ENCODE data around the gene FIG4.
"Not testable (repeated sequence)": the region's sequence is repeated elsewhere in the genome, so short reads cannot be mapped to it uniquely, and the experiment has no call there.

The FIG4 gene

DNA sequence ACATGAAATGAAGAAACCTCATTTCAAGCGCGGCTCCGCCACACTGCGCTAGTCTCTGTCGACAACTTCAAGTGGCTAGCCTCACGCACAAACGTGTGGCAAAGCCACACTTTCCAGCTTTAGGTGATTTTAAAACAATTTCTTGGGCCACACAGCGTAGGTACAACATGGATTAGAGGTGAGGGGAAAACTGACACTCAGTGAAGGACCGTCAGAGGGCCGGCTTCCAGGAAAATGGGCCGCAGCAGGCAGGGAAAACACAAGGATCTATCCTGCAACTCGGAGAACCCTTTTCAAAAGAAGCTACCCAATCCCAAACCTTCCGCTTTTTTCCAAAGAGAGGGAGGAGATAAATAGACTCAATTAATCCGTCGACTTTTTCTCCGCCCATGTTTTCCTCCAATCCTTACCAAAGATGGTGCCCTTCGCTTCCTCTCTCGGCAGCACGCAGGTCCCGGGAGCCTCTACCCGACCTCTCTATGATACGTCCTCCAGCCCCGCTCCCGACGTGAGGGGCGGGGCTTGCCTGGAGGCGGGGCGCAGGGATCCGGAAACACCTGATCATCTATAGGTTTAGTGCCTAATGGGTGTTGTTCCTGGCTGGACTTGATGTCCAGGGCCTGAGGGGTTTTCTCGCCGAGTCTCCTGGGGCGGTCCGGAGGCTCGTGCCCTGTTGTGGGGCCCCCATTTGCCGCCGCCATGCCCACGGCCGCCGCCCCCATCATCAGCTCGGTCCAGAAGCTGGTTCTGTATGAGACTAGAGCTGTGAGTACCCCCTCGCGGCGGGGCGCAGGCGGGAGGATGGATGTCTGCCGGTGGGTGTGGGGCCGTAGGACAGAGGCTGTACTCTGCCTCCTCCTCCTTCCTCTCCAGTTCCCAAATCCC lies at the start of gene FIG4, which contains the start of gene AK9:
FIG4 (plus strand) TSS at position 560 of the 885 bp plus-strand sequence; CDS start at position 700, 140 bp downstream.
AK9 (minus strand) TSS at position 466 of the 885 bp plus-strand sequence. CDS start 15,457 bp downstream, outside the sequence.
- DNase-seq: peak; percentile 84

DNA sequence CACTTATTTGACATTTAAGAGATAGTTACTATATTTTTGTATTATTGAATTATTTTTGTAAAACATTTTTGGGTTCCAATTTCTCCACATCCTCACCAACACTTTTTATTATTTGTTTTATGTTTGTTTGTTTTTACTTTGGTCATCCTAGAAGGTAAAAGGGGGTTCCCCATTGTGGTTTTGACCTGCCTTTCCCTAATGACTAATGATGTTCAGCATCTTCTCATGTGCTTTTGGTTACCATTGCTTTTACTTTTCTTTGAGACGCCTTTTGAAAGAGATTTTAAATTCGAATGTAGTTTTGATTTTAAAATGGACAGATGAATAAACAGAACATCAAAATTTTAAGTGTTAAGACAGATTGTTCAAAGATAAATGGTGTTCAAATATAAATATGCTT lies 47.0 kb upstream of the FIG4 start:
- no peak for DNase-seq

DNA sequence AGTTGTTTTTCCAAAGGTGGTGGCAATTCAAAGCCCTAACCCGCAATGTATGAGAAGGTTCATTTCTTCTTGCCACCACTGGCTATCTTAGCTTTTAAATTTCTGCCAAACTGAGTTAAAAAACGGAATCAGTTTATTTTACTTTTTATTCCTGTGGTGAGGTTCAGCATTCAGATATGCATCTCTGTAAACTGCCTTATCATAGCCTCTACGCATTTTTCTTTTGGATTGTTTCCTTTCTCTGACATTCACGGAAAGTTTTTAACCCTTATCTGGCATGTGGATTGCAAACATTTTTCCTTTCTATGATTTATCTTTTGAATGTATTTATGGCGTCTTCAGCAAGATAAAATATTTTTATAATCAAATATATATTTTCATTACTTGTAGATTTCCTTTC lies 37.8 kb upstream of the FIG4 start:
- DNase-seq: no peak

DNA sequence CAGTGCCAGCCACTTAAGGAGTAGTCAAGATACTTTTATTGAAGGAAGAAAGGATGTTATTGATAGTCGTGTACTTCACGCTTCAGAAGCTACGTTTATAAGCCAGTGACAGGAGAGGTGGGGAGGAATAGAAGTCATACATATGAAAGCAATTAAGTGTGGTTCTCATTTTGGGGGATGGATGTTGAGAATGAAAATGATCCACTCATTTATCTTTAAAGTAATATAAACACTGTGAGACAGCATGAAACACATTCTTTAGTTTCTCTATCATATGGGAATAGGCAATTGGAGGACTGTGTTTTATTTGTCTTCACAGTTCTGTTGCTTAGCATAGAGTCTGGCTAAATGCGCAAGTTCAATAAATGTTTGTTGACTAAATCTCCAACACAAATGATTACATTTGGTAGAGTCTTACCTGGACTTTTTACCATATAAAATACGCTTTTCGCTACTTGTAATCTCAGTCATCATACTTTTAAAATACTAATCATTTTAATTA lies 35.3 kb upstream of the FIG4 start:
- no peak for DNase-seq

DNA sequence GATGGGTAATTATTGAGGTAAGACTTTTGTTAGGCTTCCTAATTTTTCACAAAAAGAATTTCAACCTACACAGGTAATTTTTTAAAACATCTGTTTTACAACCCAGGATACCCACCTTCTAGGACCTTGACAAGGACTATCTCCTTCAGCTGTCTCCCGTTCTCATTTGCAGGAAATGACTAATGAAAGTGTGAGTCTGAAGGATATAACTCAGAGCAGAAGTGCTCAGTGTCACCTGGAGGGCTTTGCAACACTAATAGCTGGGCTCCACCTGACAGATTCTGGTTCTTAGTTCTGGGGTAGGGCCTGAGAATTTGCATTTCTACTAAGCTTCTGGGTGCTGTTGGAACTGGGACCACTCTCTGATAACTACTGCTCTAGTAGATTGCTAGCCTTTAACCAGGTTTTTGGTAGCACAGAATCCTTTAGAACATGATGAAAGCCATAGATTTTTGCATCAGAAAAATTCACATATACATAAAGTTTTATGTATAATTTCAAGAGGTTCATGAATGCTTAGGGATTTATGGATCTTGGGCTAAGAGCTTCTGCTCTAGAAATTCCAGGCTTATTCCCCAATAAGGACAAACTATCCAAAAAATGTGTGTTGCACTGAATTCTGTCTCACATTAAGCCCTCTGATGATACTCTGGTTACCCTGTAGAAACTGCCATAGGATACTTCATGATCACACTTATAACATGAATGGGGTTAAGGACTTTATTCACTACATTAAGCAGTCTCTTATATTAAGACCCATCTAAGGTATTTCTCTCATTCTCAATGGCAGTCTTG lies 30.4 kb upstream of the FIG4 start:
- DNase-seq: no peak

DNA sequence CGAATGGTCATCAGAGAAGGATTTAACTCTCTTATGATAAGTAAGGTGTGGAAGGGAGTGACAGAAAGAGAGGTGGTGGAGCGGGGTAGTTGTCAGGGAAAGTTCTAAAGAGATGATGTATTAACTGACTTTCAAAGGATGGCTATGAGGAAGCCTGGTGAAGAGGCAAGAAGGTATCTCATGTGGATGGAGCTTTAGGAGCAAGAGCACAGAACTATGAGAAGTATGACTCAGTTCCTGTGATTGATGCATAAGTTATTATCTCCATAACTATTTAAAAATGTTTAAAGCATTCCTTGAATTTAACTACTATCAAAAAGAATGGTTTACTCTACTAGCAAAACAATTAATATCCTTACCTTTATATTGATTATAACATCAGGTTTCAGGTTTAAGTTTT lies 28.9 kb upstream of the FIG4 start:
- DNase-seq: no peak

DNA sequence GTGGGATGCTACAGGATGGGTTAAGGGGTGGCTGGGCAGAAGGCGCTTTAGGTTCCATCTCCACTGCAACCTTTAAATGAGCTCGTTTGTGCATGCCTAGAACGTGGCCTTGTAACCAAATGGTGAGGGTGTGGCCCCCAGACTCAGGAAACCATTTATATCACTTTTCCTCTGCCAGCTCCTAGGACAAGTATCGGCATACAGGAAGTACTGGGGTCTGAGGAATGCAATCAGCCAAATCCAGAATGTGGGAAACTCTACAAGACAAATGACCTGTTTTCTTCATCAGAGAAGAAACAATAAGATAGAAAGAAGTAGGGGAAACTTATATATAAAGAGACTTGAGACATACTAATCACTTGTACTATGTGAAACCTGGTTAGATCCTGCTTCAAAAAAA lies 21.3 kb upstream of the FIG4 start:
- no peak for DNase-seq

DNA sequence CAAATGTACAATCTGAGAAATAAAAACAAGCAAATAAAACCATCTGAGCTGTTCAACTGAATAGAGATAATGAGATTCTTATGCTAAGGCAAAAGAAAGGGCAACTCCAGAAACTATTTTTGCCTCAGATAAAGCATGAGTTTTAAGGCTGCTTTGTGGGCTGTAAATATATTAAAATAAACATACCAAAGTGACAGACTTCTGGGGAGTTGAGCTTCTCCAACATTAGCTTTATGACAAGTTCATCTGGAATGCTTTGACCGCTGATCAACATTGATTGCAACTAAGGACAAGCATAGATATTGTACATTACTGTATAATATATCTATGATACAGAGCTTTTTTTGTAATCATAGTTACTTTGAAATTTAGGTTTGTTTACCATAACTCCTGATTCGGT lies 19.4 kb upstream of the FIG4 start:
- no peak for DNase-seq

DNA sequence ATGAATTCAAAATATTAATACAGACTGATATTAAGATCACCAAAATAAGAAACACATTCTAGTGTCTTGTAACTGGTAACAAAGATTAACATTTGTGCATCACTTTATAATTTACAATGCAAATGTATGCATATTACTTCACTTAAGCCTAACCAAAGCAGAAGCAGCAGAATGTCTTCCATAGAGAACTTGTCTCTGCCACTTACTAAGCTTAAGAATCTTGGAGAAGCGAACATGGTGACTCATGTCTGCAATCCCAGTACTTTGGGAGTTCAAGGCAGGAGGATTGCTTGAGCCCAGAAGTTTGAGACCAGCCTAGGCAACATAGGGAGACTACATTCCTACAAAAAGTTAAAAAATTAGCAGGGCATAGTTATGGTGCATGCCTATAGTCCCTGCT lies 18.9 kb upstream of the FIG4 start:
- no peak for DNase-seq

DNA sequence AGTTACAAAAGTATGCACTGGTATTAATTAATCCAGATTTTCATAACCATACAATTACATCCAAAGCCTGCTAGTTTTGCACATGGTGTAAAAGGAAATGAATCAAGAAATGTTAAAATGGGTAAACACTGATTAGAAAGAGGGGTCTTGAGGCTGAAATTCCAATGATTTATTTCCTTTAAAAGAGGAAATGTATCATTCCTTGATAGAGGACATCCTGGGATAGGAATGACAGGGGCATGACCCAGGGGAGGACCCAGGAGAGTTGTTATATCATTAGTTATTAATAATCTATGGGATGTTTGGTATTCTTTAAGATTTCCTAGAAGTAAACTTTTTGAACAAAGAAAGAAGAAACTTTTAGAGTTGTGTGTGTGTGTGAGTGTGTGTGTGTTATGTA lies 18.3 kb upstream of the FIG4 start:
- DNase-seq: no peak

DNA sequence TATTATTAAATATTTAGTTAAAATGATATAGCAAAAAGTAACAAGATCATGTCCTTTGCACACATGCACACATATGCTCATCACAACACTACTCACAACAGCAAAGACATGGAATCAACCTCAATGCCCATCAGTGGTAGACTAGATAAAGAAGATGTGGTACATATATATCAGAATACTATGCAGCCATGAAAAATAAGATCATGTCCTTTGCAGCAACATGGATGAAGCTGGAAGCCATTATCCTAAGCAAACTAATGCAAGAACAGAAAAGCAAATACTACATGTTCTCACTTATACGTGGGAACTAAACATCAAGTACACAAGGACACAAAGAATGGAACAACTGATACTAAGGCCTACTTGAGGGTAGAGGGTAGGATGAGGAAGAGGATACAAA lies 14.4 kb upstream of the FIG4 start:
- DNase-seq: no peak

DNA sequence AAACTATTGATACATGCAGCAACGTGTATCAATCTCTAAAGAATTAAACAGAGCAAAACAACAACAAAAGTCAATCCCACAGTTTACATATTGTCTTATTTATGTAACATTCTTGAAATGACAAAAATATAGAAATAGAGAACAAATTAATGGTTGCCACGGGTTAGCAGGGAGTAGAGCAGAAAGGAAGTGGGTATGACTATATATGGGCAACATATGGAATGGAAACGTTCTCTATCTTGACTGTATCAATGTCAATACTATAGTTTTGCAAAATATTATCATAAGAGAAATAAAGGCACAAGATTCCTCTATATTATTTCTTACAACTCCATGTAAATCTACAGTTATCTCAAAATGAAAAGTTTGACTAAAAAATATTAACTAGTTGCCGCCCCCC lies 12.9 kb upstream of the FIG4 start:
- no peak for DNase-seq

DNA sequence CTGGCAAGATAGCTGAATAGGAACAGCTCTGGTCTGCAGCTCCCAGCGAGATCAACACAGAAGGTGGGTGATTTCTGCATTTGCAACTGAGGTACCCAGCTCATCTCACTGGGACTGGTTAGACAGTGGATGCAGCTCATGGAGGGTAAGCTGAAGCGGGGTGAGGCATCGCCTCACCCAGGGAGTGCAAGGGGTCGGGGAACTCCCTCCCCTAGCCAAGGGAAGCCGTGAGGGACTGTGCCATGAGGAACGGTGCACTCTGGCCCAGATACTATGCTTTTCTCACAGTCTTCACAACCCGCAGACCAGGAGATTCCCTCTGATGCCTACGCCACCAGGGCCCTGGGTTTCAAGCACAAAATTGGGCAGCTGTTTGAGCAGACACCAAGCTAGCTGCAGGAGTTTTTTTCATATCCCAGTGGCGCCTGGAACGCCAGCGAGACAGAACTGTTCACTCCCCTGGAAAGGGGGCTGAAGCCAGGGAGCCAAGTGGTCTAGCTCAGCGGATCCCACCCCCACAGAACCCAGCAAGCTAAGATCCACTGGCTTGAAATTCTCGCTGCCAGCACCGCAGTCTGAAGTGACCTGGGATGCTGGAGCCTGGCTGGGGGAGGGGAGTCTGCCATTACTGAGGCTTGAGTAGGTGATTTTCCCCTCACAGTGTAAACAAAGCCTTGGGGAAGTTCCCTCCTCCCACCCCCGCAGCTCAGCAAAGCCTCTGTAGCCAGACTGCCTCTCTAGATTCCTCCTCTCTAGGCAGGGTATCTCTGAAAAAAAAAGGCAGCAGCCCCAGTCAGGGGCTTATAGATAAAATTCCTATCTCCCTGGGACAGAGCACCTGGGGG lies 12.2 kb upstream of the FIG4 start:
- DNase-seq: not testable (repeated sequence)

DNA sequence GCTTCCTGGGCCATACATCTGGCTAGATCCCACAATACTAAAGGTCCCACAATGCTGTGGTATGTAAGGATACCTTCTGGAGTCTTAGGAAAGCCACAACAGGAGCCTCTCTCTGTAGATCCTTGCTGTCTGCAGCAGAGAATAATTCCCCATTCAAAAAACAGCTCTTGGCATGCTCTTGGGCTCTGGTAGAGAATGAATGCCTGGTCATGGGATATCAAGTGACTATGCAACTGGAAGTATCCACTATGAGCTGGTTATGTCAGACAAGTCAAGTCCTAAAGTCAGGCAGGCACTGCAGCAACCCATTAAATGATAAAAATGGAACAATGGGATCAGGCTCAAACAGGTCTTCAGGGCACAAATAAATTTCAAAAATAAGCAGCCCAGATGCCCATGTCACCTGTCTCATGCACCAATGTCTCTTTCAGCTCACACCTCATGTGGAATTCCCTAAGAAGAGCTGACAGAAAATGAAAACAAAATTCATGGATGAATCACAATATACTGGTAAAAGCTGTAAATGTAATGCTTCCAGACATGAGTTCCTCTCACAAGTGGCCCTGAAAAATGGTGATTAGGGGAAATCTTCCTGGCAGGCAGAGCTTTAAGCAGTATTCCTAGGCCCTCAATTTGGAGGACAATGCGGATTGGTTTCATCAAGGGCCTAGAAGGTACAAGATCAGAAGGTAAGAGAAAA lies 4.4 kb upstream of the FIG4 start:
- DNase-seq: no peak

DNA sequence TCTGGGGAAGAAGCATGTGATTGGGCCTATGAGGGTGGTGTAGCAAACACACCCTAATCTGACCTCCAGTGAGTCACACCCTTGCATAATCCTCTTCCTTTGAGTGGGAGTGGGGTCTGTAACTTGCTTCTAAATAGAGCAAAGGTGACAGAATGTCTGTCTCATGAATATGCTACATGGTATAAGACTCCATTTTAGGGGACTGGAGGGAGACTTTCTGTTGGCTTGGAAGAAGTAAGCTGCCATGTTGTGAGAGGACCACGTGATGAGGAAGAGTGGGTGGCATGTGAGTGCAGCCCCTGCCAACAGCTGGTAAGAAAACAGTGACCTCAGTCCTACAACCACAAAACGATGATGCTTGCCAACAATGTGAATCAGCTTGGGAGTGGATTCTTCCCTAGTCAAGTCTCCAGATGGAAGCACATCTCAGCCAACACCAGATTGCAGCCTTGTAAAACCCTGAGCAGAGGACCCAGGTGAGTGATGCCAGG lies 3.8 kb upstream of the FIG4 start:
- no peak for DNase-seq

DNA sequence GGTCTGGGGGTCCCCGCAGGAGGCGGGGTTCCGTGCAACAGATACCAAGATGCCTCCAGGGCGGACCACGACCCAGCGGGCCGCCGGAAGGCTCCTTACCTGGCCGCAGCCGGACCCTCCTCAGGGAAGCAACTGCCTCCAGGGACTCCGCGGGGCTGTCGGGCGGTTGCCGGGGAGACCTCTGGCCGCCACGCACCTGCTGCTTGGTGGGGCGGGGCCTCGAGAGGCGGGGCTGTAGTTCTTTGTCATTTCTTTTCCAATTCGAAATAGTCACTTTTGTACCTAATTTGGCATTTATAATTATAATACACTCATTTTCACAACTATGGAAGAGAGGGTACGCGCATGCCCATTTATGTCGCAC lies 741 bp upstream of the FIG4 start:
- peak; percentile 82 for DNase-seq

DNA sequence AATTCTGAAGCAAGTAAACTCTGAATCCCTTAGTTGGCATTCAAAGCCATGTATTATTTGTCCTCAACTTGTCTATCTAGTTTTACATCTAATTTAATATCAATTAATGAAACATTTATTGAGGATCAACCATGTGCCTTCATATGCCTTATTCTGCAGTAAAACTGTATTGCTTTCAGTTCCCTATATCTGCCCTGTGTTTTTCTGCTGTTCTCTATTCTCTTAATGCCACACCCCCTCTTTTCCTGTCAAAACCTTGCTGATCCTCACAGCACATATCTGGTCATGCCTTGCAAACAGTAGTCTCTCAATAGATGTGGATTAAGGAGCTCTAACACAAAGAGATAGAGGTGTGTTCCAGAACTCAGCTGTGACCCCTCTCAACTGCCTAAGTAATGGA lies 2.0 kb downstream of the FIG4 start:
- no peak for DNase-seq

DNA sequence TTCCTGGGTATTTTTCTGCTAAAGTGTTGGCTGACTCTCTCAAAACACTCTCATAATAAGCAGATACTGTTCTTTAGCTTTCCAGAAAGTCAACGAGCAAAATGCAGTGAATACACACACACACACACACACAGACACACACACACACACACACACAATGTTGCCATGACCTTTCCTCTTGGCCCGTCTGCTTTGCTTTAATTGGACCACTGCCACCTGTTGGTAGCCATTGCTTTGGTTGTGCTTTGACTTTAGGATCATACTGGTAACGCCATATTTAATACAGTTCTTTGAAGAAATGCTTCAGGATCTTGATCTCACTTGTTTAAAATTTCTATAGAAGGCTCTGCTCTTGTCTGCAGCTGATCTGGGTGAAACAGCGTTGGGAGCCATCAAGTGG lies 4.4 kb downstream of the FIG4 start:
- DNase-seq: no peak

DNA sequence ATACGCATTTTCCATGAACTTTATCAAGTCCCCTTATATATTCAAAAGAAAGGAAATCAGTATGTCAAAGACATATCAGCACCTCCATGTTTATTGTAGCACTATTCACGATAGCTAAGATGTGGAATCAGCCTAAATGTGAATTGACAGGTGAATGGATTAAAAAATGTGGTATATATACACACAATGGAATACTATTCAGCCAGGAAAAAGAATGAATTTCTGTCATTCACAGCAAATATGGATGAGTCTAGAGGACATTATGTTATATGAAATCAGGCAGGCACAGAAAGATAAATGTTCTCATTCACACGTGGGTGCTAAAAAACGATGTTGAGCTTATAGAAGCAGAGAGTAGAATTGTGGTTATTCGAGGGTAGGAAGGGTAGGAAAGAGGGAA lies 5.3 kb downstream of the FIG4 start:
- DNase-seq: no peak

DNA sequence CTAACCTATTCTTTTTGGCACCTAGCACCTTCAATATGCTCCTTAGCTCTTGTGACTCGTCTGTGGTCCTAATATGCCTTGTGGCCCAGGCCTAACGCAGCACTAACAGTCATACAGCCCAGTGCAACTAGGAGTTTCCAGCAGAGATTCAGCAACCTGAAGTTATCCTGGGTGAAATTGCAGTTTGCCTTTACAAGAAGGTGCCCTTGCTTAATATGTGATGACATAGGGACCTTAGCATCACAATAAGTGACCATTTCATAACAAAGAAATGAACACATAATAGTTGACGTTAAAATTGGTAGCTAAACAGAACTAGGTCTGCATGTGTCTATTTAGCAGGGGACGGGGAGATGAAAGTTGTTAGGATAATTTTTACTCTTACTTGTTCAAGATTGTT lies 10.1 kb downstream of the FIG4 start:
- no peak for DNase-seq

DNA sequence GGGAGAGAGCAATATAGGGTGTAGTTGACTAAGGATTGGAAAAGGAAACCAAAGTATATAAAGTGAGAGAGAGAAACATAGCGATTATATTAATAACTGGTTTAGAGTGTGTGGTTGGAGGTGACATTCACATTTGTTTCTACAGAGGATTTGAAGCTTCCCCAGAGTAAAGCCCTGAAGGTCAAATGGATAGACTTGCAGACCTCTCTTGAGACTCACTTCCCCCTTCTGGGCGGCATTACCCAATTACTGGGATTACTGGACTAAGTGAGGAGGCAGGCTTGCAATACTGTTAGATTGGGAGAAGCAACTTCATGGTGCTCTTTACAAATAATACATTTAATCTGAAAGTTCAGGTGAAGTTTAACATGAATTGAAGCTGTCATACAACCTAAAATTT lies 10.7 kb downstream of the FIG4 start:
- no peak for DNase-seq

DNA sequence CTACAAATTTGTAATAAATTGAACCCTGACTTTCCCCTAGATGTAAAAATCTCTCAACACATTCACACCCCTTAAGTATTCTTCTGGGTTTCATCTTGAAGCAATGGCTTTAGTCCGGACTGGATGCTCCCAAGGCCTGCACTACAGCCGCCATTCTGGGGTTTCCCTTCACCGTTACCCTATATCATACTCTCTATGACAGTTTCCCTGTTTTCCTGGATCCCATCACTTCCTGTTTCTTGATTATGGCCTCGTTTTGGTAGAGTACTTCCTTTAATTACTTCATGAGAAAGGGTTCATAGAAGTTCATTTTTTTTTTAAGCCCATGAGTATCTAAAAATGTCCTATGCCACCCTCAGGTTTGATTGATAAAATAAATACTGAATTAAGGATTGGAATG lies 11.7 kb downstream of the FIG4 start:
- no peak for DNase-seq
